HG03558 (cell line): ENCODE results near the gene TFIP11.

ENCODE experiments used
- ATAC-seq: cut with Tn5 transposase; IDR thresholded peaks from one replicate; pipeline ENCODE4 v1.9.1; 2021; ENCODE audit warnings: moderate number of reproducible peaks; ENCODE audit not compliant: unreplicated experiment; ENCODE audit errors: extremely low read depth

Gene TFIP11

DNA sequence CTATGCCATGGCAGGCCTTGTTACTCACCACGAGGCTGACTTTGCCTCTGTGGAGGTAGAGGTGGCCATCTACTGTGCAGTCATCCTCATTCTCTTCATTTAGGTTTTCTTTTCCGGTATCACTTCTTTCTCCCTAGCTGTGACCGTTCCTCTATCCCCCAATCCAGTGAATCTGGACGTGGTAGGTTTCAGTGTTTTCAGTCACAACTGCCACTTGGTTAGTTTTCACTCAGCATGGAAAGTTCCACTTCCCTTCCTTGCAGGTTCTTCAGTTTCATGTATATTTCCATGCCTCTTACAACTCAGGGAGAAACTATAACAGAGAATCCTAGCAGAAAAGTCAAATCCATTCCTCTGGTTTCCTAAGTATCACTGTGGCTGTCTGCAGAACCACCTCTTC, 30.6 kb downstream of the TFIP11 start:
- no peak for ATAC-seq

DNA sequence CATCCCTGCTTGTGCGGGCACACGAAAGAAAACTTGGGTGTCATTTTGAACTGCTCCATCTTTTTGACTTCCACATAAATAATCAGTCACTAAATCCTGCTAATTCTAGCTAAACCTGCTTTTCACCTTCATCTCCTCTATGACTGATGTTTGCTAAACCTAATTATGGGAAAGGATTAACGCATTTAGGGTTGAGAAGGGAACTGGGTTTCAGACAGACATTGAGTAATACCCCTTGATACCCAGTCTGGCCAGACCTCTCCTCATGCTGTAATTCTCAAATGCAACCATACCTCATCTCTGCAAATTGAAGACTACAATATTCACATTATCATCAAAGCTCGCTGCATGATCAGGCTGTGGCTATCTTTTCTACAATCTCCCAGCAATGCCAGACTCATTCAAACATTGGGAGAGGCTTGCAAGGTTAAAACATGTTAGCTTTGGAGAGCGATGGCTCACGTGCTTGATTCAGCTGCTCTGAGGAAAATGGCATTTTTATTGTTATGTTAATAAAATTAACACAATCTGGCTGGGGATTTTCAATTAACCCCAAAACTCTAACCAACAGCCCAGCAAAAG, 31.1 kb downstream of the TFIP11 start:
- no peak for ATAC-seq

DNA sequence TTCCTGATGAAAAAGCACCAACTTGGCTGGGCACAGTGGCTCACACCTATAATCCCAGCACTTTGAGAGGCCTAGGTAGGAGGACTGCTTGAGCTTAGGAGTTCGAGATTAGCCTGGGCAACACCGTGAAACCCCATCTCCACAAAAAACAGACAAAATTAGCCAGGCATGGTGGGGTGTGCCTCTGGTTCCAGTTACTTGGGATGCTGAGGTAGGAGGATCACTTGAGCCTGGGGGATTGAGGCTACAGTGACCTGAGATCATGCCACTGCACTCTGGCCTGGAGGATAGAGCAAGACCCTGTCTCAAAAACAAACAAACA, 31.7 kb downstream of the TFIP11 start:
- no peak for ATAC-seq

DNA sequence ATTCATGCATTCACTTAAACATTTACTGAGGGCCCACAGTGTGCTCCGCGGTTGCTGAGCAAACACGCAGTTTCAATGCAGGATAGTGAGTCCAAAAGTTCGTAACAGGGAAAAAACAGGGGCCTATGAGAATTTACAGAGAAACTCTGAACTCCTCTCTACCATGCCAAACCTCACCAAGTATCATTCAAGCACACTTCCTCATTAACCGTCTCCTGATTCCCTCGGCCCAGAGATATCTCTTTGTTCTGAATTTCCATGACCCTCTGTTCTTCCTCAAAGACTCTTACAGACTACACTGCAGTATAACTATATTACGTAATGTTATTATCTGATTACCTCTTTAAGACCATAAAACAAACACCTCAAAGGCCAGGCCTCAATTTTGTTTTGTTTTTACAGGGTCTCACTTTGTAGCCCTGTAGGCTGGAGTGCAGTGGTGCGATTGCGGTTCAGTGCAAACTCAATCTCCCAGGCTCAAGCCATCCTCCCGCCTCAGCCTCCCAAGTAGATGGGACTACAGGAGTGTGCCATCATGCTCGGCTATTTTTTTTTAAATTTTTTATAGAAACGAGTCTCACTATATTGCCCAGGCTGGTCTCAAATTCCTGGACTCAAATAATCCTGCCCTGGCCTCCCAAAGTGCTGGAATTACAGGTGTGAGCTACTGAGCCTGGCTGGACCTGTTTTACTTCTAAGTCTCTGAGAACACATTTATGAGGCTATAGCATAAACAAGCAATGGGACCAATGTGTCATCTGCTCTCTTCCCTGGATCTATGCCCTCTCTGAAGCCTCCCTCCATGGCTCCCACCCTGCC, 32.3 kb downstream of the TFIP11 start:
- ATAC-seq: no peak

DNA sequence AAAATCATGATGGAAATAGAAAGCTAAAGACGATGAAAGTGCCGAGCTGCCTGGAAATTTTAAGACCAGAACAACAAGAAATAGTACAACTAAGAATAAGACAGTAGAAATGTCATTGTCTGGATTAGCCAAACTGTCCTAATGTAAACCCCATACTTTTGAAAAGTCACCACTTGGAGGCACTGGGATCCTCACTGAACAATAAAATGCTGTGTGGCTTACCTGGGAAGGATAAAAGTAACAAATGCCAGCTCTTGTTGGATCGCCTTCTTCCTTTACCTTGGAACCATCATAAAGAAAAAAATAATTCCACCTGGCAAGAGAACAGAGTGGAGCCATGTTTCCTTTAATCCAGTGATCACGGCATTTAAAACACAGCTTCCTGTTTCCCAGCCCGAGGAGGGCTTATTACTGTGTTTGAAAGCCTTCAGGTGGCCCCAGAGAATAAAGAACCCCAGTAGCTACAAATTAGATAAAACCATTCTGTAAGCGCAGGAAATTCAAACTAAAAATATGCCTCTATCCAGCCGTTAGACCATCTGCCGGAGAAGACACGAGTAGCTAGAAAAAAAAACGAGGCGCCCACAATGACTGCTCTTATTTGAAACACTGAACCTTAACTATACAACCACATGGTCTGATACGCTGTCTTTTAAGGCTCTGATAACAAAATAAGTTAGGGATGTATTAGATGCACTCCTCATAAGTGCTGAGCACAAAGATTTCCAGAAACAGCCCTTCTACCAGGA, 33.1 kb downstream of the TFIP11 start:
- no peak for ATAC-seq

- ATAC-seq: no peak
Observed at GRCh38 chr22:26477341-26477731, 34.9 kb downstream of the TFIP11 start.

DNA sequence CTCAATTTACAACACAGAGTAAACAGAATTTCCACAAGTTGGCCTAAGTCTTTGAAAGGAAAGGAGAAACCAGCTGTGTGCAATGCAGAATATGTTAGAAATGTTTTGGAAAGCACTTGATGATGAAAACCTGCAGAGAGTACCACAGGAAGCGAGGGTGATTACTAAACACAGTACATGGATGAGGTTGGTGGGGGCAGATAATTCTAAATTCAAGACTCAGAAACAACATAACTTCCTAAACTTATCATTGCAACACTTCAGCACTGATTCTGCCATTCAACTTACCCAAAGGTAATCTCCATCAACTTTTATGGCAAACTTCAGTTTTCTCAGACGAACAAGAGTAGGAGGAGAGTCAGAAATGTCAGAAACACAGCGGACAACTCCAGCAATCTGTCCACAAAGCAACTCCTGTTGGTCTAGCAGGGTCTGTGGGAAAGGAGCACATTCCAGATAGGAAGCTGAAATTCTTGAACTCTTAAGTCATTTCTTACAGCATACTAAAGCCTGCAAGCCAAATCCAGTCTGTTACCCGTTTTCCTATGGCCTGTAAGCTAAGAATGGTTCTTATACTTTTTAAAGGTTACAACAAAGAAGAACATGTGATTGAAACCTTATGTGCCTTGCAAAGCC, 35.5 kb downstream of the TFIP11 start:
- no peak for ATAC-seq

DNA sequence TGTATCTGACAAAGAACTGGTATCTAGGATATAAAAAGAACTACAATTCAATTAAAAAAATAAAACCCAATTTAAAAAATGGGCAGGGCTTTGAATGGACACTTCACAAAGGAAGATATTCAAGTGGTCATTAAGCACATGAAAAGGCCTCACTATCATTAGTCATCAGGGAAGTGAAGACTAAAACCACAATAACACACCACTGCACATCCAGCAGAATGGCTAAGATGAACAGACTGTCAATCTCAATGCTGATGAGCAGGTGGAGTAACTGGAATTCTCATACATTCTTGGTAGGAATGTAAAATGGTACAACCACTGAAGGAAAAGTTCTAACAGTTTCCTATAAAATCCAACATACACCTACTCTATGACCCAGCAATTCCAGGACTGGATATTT, 37.6 kb downstream of the TFIP11 start:
- ATAC-seq: no peak

- no peak for ATAC-seq
Observed at GRCh38 chr22:26471522-26471921, 40.8 kb downstream of the TFIP11 start.

DNA sequence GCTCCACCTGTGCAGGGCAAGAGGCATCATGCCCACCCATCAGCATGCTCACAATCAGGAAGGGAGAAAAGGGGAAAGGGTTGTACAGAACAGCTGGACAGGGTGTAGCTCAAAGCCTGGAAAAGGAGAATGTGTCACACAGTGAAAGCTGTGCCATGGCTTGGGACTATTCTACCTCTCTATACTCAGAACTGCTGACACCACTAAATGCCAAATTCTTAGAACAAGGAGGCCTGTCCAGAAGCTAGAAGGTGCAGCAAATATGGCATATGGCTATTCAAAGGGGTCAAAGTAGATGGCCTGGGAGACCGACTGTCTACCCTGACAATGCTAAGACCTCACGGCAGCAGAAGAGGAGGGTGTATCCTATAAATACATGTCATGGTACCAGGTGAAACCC, 41.5 kb downstream of the TFIP11 start:
- ATAC-seq: no peak

GRCh38 chr22:26466196-26466595, 46.1 kb downstream of the TFIP11 start:
- ATAC-seq: no peak

DNA sequence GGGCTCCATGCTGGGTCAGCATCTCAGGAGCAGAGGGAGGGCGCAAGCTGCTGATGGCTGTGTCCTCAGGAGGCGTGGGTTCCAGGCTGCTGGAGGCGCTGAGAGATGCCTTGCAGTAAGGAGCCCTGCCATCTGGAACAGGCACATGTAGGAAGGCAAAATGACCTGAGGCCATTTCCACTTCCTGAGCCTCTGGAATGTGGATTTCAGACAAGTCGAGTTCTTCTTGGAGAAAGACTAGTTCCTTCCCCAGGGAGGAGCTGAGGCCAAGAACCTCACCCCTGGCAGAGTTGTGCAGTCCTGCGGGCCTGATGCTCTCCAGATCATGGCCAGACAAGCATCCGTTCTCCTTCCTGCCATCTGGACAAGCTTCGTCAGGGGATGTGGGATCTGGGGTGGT, 48.0 kb downstream of the TFIP11 start:
- no peak for ATAC-seq

- no peak for ATAC-seq
Observed at GRCh38 chr22:26463688-26464087, 48.6 kb downstream of the TFIP11 start.

- ATAC-seq: no peak
Observed at GRCh38 chr22:26463101-26463661, 49.1 kb downstream of the TFIP11 start.

DNA sequence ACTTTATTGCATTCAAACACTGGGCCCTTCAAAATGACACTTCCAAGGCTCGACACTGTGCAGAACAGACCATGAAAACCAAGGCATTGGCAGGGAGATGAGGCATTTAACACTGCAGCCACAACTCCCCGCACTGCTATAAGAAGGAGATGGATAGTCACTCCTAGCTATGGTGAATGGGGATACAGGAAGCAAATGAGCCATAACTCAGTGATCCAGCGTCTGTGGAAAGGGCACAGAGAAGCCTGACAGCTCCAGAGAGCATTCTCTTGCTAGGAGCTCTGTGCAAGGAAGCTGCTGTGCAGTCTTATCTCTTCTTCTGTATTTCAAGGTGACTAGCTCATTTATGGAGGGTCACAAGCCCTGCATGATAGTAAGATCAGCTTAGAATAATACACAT, 49.6 kb downstream of the TFIP11 start:
- ATAC-seq: no peak

GRCh38 chr22:26462051-26462450, 50.2 kb downstream of the TFIP11 start:
- ATAC-seq: no peak

DNA sequence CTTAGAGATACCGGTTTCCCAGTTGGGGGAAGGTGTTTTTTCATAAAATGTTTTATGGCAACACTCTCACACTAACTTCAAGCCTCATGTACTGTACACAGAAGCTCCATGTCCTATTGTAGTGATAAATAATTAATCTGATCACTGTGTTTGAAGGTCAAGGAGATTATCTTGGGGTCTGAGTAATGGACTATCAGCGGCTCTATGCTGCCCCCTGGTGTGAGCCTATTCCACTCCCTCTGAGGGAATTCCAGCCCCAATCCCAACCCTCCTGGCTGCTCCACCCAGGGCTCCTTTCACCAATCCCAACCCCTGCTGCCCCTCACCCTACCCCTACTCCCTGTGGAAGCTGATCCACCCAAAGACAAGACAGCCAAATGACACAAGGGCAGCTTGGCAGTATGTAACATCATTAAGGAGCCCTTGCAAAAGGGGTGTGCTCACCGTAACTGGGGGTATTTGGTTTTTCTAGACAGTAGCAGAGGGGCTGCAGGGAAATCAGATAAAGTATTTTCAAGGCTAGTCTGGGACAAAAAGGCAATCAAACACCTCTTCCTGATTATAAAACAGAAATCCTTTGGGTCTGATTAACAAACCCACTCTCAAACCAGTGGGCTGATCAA, 51.0 kb downstream of the TFIP11 start:
- no peak for ATAC-seq

DNA sequence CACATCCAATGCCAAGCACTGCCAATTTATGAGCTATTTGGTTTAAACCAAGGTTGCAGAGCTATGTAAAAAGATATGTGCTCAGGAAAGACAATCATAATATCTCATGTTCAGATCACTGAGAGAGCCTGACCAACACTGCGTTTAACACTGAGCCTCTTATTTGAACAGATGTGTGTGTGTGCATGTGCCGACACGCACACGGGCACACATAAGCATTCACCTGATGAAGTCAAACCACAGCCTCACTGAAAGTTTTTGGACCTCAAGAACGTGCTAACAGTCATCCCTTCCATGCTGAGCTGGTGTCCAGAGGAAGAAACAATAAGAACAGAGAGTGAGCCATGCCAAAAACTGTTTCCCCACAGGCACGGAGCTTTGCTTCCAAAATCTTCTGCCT, 52.1 kb downstream of the TFIP11 start:
- no peak for ATAC-seq

- ATAC-seq: no peak
Observed at GRCh38 chr22:26457661-26458272, 54.5 kb downstream of the TFIP11 start.
